NCI-H2227 (cell line): ENCODE measurements around the gene HLX.

Experiments used
- DNase-seq: peaks from one replicate; lab custom pipeline; 2025; ENCODE audit not compliant: unreplicated experiment; lab: John Stamatoyannopoulos, UW

HLX gene

DNA sequence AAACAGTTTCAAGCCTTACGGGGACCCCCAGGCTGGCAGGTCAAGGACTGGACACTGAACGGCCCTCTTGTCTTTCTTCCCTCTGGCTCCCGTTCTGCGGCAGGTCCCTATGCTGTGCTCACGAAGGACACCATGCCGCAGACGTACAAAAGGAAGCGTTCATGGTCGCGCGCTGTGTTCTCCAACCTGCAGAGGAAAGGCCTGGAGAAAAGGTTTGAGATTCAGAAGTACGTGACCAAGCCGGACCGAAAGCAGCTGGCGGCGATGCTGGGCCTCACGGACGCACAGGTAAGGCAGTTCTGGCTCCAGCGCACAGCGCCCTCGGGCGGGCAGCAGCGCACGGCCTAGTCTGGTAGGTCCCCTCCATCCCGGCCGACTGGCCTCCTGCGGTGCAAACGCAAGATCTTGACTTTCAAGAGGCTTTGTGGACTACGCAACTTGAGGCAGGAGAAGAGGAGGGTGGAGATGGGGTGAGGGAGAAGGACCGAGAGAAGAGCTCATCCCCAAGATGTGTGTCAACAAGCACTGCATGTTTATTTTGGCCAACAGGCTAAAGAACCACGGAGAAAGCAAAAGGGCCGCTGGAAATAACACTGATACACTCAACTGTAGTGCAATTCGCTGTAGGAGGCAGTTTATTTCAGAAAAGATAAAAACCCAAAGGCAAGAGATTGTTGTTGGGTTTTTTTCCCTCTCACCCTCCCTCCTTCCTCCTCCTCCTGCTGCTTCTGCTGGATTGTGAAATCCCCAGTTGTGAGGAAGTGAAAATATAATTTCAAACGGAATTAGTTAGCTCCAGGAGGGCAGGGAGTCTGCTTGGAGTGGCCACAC lies 3.0 kb downstream of the HLX start:
- DNase-seq = no peak

DNA sequence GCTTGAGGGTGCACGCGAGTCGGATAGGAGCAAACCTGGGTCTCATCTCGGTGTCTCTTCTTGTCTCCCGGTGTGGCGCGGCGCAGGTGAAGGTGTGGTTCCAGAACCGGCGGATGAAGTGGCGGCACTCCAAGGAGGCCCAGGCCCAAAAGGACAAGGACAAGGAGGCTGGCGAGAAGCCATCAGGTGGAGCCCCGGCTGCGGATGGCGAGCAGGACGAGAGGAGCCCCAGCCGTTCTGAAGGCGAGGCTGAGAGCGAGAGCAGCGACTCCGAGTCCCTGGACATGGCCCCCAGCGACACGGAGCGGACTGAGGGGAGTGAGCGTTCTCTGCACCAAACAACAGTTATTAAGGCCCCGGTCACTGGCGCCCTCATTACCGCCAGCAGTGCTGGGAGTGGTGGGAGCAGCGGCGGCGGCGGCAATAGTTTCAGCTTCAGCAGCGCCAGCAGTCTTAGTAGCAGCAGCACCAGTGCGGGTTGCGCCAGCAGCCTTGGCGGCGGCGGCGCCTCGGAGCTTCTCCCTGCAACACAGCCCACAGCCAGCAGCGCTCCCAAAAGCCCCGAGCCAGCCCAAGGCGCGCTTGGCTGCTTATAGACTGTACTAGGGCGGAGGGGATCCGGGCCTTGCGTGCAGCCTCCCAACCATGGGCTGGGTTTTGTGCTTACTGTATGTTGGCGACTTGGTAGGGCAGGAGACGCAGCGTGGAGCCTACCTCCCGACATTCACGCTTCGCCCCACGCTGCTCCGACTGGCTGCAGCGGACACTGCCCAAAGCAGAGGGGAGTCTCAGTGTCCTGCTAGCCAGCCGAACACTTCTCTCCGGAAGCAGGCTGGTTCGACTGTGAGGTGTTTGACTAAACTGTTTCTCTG lies 5.1 kb downstream of the HLX start:
- DNase-seq = no peak

DNA sequence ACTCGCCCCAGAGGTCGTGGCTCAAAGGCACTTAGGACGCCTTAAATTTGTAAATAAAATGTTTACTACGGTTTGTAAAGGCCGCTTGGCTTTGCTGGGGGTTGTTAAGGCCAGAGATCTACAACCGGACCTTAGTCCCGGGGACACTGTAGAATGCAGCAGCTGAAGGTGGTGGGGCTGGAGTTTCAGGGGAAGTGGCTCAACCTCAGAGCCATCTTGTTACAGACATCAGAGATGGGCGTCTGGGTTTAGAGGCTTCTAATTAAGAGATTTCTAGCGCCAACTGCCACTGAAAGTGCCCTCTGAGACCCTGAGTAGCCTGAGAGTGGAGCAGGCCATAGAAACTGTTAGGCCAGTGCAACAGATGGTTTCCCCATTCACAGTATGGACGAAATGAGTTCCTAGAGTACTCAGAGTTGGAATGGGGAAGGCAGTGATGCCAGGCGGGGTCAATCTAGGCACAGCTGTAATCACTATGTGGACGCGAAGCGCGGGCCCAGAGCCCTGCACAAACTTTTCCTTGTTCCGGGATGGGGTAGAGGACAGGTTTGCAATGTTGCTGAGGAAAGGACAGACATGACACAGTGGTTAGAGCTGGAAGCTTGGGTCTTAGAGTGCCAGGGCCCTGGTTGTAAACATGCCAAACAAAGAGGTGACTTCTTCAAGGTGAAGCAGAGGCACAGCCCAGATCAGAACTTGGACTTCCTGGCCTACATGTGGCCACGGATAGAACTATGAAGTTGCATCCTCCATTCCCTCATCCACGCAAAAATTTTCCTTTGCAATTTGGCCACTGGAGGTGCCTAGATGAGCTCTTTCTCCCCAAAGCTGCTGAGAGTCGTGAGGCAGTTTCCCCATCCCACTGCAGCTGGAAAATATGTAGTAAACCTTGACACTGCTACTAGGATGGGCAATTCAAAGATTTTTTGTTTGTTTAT lies 6.0 kb downstream of the HLX start:
- DNase-seq = no peak

DNA sequence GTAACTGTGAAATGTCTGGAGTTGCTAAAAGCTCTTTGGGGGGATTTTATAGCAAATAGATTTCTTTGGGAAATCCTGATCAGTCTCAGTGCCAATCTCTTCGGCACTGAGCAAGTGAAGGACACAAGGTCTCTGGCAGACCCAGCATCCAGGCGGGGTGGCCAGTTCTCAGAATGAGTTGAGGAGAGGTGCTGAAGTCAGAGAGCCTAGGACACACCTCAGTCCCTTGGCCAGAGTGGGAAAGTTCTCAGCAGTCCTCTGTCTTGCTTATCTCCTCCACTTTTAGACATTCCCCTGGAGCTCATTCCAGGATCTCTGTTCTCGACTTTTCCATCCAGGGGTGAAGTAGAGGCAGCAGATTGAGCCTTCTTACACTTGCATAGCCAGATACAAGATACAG lies 6.7 kb downstream of the HLX start:
- DNase-seq = no peak

DNA sequence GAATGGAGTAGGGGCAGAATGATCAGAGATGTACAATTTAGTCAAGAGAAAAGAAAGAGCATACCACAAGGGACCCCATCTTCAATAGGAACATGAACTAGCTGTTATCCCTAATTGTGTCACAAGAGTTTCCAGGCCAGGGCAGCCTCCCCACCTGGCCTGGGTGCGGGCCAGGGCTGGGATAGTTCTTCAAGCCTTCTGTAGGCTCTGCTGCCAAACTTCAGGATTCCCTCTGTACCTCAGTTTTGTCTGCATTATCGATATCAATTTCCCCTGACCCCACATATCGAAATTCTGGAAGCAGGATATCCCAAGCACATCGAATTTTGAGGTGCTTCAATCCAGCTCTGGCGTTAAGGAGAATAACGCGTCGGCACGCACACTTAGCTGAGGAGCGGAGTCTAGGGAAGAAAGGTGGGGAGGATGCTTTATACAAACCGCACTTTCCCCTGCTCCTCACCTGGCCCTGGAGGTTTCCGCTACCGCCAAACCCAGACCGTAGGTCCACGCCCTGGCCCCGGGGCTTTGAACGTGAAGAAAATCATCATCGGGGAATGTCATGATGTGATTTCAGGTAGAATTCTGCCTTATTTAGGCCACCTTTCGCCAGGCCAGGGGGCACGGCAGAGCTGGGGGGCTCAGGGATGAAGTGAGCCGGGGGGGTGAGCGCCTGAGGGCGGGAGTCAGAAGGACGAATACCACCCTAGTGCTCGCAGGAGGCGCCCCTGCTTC lies 7.4 kb downstream of the HLX start:
- DNase-seq = no peak

DNA sequence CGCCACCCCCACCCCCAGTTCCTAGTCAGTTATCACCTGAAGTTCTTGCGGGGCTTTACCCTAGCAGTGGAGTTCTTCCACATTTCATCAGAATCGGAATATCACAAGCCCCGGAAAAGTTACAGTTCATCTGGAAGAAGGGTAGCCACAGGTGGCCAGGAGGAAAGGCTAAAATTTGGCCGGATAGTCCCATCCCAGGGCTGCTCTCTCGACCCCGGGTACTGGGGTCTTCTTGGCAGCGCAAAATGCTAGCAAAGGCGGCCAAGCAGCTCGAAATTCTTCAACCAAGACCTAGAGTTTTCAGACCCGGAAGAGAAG lies 7.9 kb downstream of the HLX start:
- DNase-seq = no peak

DNA sequence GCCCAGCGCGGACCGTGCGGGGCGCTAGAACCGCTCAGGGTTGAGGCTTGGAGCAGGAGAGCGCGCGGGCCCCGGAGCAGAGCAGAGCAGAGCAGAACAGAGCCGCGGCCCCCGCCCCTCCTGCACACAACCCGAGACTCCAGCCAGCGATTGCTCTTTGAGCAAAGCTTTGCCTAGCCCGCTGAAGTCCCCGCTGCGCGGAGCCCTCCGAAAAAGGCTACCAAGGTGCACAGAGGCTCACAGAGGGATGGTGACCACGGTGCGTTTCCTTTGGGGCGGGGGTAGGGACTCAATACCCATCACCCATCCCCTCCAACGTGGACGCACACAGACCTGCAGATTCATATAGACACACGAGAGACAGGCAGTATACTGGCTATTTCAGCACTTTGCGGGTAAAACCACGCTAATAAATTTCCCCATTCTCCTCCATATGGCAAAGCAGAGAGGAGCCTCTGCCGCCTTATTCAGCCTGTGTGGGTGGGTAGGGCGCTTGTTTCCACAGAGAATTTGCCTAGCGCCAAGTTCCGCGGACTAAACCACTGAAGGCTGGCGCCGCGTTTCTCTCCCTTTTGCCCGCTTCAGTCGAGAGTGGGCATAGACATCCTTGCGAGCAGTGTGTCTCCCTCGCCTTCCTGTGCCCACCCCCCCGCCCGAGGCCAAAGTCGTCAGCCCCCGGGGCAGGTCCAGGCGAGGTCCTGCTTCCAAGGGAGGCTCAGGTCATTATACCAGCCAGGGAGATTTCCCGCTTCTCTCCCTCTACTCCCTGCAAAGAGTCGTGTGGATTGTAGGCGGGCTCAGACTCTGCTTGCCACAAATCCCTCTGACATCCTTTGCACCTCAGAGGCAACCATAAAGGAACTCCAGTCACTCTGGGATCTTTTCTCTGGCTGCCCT lies 8.5 kb downstream of the HLX start:
- DNase-seq = no peak

DNA sequence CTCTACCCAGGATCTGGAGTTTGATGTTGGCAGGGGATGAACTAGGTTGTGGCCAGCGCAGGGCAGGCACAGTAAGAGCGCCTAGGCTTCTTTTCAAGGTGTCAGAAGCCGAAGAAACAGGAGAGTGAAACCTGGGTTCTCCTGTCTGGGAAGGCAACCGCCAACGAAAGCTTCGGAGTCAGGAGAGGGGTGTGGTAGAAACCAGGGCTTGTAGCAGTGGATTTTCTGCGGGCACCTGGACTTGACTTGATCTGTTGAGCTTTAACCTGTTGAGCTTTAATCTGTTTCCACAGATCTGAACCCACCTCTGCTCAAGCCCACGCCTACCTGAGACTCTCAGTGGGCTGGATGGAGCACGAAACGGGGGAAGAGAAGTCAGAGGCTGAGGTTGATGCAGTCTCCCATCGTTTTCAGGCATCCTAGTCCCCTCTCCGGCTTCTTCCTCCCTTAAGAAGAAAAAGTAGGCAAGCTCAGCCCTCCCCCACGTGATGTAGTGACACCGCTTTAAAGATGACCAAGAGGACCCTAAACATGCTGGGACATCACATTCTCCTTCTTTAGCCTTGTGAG lies 9.3 kb downstream of the HLX start:
- DNase-seq = no peak

DNA sequence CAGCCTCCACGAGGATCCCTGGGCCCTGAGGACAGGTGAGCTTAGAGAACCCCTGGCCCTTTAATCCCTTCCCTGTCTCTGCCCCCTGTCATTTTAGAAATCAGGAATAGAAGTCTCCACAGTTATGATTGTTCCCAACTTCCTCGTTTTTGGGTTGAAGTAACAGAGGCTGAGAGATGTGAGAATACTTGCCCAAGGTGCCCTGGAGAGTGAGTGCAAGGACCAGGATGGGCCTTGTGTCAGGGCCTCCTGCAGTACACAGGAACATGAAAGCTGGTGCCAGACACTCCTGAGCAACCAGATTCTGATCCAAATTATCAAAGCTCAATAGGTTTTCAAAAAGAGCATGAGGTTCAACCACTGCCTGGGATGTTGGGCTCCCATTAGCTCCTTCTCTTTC lies 10.1 kb downstream of the HLX start:
- DNase-seq = no peak

DNA sequence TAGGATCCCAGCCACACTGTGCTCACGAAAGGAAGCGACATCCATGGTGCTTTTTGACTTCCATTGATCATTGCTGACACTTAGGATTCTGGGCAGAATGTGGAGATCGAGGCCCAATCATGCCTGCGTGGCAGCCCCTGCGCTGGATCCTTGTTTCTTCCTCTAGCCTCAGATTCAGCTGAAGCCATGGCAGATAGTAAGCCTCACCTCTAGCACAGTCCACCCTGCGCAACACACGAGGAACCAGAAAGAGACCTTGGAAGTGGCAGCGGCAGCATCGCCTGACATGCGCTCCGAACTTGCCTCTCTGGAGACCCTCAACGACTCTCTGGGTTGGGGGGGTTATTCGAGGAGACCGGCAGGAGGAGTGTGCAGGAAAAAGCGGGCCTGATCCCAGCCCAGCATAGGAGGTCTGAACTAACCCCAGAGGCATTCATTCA lies 10.6 kb downstream of the HLX start:
- no peak for DNase-seq

DNA sequence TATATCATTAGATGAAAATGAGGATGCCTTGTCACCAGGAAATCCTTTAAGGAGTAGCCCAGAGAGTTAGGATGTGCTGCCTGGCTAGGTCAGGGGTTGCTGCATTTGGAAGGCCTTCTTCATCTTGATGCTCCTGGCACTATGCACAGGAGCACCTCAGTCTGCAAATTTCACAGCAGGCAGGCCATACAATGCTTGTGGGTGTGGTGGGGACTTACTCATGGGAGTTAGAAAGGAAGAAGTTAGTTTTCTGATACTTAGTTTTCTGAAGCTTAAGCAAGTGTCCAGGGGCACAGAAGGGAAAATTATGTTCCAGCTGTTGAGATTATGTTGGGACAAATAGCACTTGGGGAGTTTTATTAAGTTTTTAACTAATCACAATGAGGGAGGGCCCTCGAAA lies 11.4 kb downstream of the HLX start:
- DNase-seq = no peak

DNA sequence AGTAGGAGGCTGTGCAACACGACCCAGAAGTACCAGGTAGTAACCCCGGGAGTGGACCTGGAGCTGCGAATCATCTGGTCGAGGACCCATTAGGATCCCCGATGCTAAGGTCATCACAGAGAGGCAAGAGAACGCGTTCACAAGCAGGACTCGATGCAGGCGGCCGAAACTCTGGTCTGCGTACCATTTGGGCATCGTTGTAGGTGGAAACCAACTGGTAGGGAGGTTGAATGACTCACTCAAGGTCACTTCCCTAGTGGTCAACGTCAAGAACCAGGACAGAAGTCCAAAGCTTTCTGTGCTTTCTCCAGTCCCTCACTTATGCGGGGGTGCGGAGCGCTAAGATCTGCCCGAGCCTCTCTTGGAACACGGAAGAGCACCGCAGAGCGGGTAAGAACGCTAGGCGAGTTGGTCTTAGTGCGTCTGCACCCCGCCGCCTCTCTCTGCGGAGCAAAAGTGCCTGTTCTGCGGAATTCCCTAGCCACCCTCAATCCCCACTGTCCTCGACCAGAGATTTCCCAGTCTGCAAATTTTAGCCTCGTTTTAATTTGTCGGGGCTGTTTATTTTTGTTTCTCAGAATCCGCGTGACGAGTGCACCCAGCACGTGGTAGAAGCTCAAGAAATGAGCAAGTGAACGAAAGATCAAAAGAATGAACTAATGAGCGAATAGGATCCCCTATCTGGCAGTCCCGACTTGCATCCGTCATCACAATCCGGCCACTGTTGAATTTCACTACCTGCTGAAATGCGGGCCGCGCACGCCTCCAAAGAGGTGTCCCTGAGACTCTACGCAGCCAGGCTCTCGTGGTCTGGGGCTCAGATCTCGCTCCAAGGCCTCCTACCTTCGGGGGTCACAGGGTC lies 12.2 kb downstream of the HLX start:
- DNase-seq = no peak

DNA sequence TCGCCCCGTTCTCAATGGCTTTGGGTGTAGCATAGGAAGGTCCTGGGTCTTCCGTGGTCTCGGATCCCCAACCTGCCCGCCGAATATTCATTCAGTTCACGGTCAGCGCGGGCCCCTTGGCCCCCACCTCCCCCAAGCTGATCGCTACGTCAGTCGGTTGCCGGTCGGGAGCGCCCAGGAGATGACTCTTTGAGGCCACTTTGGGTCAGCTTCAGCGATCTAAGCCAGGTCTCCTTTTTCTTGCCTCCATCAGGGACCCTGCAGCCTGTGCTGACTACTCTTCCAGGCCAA lies 12.8 kb downstream of the HLX start:
- DNase-seq = no peak

DNA sequence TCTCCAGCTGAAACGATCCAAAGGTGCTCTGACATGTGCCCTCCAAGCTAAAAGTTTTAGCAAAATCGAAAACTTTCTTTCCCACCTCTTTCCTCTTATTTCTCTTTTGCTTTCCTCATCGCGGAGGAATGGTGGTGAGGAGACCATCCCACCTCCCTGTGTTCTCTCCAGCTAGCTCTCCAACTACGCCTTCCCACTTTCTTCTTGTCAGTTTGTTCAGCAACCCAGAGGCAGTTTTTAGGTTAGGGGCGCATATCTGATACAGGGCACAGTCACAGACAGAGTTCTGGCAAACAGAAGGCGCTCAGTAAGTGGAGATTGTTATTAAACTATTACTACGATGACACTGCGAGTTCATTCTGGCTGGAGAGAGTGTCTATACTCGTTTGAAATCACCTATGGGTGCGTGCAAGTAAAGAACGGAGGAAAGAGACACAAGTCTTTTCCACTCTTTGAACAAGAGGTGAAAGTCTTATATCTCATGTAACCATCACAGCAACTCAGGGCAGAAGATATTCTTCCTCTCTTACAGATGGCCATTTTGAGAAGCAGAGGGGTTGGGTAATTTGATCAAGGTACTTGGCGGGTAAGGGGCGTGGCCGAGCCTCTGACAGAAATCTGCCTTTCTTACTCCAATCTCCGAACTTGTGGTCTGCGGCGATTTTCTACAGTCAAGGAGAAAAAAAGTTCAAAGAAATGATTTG lies 13.9 kb downstream of the HLX start:
- DNase-seq = no peak

DNA sequence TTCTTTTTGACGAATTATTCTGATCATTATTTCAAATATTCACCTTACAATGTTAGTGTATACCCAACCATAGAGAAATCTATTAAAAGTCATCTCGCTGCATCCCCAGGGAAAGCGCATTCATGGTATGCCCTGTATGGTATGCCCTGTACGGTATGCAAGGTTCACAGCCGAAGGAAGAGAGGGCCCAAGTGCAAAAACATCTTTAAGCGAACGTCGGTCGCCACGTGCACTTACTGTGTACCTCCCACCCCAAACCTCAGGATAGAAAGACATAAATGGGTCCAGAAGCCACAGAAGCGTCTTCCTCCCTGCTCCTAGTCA lies 14.4 kb downstream of the HLX start:
- DNase-seq = no peak

DNA sequence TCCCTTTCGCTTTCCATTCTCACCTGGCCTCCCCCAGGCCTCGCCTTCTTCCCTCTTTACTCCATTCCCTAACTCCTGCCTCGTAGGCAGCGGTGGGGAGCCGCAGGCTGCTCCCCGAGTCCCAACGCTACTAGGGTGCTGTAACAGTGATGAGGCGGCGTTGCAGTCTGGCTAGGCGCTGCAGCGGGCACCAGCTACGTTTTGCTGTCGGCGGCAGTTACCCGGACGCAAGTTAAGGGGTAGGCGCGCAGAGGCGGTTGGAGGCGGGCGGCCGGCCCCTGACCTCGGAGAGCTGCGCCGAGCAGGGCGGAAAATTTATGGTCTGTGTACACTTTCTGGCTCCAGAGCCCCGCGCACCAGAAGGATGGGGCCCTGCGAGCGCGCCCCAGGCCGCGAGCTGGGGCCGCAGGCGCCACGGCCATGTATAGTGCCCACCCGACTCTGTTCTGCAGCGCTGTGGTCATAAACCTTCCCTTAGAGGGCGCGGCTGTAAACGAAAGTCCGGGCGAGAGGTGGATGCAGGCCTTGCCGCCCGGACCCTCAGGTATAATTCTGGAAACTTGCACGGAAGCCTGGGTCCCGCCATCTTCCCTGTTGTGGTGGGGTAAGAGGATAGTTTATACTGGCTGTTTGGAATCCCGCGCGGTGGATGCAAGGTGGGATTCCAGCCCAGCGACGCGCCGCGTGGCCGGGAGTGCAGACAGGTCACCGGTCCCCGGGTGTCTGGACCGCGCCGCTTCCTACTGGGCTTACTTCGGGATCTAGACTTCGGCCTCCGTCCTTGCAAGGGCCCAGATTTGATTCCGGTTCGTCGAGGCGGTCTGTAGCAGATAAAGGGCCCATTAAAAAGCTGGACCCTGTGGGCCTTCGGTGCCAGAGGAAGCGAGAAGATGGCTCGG lies 15.0 kb downstream of the HLX start:
- DNase-seq = no peak

DNA sequence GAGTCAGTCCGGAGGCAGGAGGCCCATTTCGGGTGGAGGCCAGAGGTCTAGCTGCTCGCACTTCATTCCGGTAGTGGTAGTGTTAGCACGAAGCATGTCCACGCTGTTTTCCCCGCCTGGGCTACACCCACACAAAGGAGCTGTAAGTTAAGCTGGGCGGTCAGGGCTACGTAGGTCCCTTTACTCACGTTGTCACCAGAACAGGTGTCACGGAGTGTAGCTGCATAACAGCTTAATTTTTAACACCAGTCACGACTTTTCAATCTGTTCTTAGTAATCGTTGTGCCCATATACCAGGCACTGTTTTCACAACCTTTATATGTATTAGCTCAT lies 15.6 kb downstream of the HLX start:
- DNase-seq = no peak
